Measurements from ENCODE around the gene HDAC9.

Gene HDAC9

GRCh38 chr7:18597754-18598153, 102.2 kb downstream of the HDAC9 start:
- no peak for DNase-seq

DNA sequence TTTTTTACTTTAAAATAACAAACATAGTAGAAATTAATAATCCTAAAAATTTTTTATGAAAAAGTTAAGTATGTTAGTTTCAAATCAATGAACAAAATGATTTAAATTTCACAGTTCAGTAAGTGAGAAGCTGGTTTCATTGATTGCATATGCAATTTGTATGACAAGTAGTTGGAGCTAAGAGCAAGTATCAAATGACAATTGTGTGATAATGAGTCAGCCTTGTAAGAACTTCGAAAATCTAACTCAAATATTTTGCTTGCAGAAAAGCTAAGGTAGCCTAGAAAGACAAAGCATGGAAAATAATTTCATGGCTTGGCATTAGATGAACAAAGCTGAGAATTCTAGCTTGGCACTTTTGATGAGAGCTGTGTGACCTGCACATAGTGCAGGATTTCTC, 111.5 kb downstream of the HDAC9 start:
- DNase-seq = peak in 1 of 4 experiments; percentile 4

DNA sequence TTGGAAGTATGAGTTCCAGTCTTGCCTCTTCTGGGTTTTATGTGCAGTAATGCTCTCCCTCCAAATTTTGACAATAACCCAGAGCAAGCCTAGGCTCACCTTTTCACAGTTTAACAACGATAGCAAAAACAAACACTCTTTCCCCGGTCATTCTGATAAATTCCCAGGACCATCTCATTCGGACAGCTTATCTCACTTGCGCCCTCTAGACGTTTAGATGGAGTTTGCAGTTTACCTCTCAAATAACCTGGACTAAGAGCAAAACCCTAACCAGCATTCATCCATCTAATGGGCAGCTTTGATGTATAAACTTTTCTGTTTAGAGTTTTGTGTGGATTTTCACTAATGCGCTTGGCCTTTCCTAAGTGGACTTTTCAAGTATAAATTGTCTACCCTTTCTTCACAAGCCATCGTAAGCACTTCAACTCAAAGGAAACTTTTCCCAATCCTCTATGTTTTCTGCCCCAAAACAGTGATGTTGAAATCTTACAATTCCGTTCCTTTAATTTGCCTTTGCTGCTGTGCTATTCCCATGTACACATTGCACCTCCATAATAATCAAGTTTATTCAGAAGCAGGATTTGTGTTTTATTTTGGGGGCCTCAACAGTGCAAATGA, 114.9 kb downstream of the HDAC9 start:
- DNase-seq = peak; percentile 8 to 37 (median 16)

GRCh38 chr7:18614841-18615240, 119.3 kb downstream of the HDAC9 start:
- no peak for DNase-seq

DNA sequence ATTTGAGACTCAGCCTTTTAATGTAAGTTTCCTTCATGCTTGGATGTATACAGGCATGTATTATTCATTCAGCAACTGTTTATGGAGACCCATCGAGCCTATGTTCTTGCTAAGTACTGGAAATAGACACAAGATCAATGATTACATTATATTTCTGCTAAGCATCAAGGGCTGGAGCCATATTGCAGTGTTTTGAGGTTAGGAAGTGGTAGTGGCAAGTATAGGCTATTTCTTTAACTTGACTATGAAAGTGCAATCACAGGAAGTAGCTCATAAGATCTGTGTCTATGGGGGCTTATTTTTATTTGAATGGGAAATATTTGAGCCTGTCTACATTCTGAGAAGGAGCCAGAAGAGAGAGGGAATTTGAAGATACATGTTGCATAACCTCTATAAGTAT, 123.8 kb downstream of the HDAC9 start:
- no peak for DNase-seq

DNA sequence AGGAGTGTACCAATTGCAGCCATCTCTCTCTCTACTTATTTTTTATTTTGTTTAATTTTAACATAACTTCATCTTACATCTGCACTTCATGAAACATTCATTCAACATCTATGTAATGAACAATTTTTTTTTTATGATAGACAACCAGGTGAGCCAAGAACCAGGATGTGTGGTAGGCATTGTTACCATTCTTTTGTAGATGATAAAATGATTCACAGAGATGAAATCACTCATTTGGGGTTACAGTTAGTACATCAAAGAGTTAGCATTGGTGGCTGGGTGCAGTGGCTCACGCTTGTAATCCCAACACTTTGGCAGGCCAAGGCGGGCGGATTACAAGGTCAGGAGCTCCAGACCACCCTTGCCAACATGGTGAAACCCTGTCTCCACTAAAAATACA, 127.8 kb downstream of the HDAC9 start:
- DNase-seq = no peak

GRCh38 chr7:18624459-18624858, 128.9 kb downstream of the HDAC9 start:
- no peak for DNase-seq

DNA sequence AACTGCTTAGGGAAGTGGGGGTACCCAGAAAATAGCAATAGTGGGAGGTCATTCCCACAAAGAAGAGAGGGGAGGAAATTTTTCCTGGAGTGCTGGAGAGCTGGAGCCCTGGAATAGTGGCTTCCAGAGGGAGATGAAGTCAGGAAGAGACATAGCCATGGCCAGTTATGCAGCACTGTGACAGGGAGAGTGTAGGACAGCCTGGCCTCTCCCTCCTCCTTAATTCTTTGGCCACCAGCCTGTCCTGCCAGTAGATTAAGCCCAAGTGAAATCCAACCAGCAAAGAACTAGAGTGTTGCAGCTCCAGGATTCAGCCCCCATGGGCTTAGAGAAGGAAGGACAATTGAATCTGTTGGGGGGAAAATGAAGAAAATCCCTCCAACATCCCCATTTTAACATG, 130.5 kb downstream of the HDAC9 start:
- no peak for DNase-seq

- no peak for DNase-seq
These were observed 131.2 kb downstream of the HDAC9 start for GRCh38 chr7:18626717-18627116.

DNA sequence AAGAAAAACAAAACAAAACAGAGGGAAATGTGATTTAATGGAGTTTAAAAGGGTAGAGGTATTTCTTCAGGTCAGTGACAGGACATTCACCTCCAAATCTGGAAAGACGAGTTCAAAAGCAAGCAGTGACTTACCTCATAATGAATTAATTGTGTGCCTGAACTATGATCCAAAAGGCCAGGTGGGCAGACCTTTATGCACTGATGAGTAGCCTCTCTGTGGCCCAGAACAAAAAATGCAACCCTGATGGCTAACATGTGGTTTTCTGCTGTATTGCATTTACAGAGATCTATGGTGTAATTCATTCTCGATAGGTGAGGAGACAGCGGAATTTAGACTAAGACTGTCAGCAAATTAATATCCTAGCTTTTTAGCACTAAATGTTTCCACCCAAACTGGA, 142.0 kb downstream of the HDAC9 start:
- no peak for DNase-seq

GRCh38 chr7:18638594-18639452, 143.3 kb downstream of the HDAC9 start:
- peak; percentile 67 to 92 (median 79) for DNase-seq

DNA sequence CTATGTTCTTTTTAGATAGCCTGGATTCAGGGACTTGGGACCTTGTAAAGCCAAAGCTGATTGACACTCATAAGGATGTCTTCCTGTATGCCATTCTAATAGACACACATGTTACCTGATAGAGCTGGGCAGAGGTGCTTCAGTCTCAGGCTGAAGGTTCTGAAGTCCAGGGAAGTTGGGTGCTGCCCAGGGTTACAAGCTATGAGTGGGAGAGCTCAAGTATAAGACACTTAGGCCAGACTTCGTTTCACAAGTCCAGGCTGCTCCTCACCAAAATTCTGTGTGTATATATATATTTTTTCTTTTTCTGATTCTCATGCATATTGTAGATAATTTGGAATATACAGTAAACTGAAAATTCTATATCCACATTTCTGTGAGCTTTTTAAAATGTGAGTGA, 144.2 kb downstream of the HDAC9 start:
- DNase-seq = peak; percentile 24 to 50 (median 45)

GRCh38 chr7:18644981-18645380, 149.4 kb downstream of the HDAC9 start:
- DNase-seq = no peak

DNA sequence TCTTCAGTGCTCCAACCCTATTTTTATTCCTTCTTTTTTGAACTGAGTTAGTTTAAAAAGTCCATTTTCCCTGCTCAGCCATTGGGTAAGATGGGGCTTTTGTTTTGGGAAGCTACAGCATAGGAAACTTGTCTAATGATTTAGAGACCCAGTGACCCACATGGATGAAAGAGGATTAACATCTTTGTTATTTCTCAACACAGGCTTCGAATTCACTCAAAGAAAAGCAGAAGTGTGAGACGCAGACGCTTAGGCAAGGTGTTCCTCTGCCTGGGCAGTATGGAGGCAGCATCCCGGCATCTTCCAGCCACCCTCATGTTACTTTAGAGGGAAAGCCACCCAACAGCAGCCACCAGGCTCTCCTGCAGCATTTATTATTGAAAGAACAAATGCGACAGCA, 152.0 kb downstream of the HDAC9 start:
- peak in 3 of 4 experiments; percentile 14 to 45 (median 39) for DNase-seq

GRCh38 chr7:18648849-18649758, 153.6 kb downstream of the HDAC9 start:
- DNase-seq = no peak

DNA sequence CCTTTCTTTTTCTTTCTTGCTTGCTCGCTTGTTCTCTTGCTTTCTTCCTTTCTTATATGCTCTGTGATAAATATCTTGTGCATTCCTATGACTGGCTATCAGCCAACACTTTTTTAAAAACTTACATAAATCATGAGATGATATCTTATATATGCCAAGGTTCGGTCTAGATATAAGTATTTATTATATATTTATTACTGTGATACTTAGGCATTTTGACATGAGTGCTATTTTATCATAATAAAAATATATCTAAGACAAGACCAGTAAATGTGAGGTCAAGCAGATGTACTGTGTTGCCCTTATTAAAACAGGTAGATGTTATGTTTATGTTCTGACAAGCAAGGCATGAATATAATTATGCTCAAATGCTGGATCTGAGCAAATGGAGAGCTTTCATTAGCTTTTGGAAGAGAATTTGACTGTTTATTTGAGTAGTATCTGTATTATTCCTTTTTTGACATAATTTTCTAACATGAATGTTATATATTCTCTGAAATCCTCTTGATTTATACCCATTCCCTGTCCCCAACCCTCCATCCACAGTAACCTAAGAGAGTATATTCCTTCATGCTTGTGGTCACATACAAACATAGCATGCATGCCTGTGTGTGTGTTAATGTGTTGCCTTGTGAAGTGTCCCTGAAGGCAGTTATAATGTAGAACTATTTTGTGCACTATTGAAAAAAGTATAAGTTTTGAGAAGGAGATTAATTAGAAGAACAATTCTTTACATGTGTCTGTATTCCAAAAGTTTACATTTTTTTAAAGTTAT, 158.0 kb downstream of the HDAC9 start:
- no peak for DNase-seq

GRCh38 chr7:18654709-18655108, 159.2 kb downstream of the HDAC9 start:
- no peak for DNase-seq

- DNase-seq = no peak
These were observed 160.0 kb downstream of the HDAC9 start for GRCh38 chr7:18655506-18655905.

DNA sequence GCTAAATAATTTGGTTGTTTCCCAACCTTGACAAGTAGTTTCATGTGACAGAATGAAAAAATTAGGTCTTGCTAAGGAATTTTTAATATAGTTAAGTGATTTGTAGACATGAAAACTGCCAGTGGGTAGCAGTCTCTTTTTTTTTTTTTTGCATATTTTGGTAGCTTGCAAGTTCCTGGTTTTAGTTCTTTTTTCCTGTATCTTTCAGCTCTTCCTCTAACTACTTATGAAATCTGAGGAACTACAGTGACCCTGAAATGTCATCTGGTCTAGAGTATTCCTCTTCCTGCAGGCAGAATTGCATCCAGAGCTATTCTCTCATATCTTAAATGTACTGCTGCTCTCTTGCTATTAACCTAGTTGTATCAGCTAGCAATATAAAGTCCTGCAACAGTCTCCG, 160.4 kb downstream of the HDAC9 start:
- DNase-seq = peak; percentile 37 to 81 (median 58)

DNA sequence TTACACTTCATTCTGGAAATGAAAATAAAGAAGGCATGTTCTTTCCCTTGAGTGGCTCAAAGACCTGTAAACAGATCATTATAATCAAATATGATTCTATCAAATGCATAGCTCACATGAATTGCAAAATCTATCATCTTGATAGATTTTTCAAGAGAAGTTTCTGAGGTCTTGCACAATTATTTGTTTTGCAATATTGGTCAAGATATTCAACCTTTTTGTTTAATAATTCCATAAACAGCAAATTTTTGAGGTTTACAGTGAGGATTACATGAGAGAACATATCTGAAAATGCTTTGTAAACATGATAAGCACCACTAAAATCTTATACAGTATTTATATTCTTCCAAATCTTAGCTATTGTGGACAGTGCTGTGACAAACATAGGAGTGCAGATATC, 160.8 kb downstream of the HDAC9 start:
- peak in 1 of 4 experiments; percentile 20 for DNase-seq

- no peak for DNase-seq
These were observed 164.2 kb downstream of the HDAC9 start for GRCh38 chr7:18659746-18660145.

DNA sequence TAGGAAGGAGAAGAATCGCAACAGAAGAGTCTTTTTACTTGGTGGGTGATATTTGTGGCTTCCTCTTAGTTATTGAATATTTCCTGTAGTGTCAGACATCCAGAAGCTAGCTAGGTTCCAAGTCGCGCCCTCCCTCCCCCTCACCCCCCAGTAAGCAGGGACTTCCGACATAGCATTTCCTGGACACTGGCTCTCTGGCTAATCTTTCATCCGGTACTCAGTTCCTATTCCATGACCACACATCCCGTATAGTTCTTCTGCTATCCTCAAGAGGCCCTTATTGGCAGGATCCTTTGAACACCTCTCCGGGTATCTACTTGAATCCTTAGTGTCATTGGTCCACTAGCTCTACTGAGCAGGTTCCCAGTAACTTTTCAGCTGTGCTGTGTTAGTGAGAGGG, 167.8 kb downstream of the HDAC9 start:
- DNase-seq = peak in 2 of 4 experiments; percentile 7 to 17

Measured in suppressor macrophage (primary cell).